Measurements from ENCODE around the gene HBP1. TPM values are rescaled to one million over a fixed set of nuclear protein-coding genes. Genes with fewer than 3 reads are reported as not detected.

Gene HBP1
- total and polyA plus RNA-seq, 2 of the 4 experiments (the other 2 are of a cell fraction), result 27.1 to 69.9 TPM

- in situ Hi-C loops (cut with MboI; ENCODE audit: low sequenced_read_pairs), result no loop called here
Observed at GRCh38 chr7:107219563-107220244, 50.9 kb downstream of the HBP1 start.

More at GRCh38 chr7:107219563-107220244, 50.9 kb downstream of the HBP1 start:
- Histone ChIP-seq H3K4me1 (ENCODE audit: control insufficient read depth, insufficient read depth, low read length) (peaks cover 3% of the 10 kb centered on the region; the same call in 1 of the 2 replicates), H3K27ac (ENCODE audit: insufficient read depth, low read length) (no peak overlapping the region), H4K91ac (ENCODE audit: insufficient read depth, low read depth, low read length) (no peak overlapping the region), H3K56ac (ENCODE audit: extremely low read depth, insufficient read depth, low read length) (no peak overlapping the region), H2BK20ac (ENCODE audit: low read depth, low read length) (no peak overlapping the region), H3K9ac (ENCODE audit: low read depth, low read length) (no peak overlapping the region), H2AFZ (replicated peaks; ENCODE audit: low read length, poor library complexity) (no peak overlapping the region), H3K14ac (replicated peaks; ENCODE audit: low read depth, low read length) (no peak overlapping the region), H4K20me1 (ENCODE audit: insufficient read depth, low read length) (no peaks in the 10 kb centered on the region), H3K4me3 (ENCODE audit: insufficient read depth, low read depth, low read length) (no peak overlapping the region), H3K79me1 (ENCODE audit: low read depth in 1 of 2, low read length in 2 of 2) (peaks cover 0 to 4% of the 10 kb centered on the region in 2 experiments; a peak in 1 of 4 replicates), H3K36me3 (ENCODE audit: control insufficient read depth, insufficient read depth, low read length) (no peaks in the 10 kb centered on the region; the same call in 1 of the 2 replicates), H2BK120ac (ENCODE audit: low read depth, low read length) (no peak overlapping the region), H2AK5ac (ENCODE audit: low read depth, low read length) (no peak overlapping the region), H3K23ac (ENCODE audit: low read depth, low read length) (no peak overlapping the region), H3K9me1 (ENCODE audit: insufficient read depth, low read length) (peaks cover 6% of the 10 kb centered on the region), H2BK5ac (ENCODE audit: low read depth, low read length, poor library complexity, severe bottlenecking) (no peak overlapping the region), H3K9me3 (ENCODE audit: control insufficient read depth, insufficient read depth, low read length) (no peaks in the 10 kb centered on the region; the same call in 1 of the 2 replicates), H3K4me2 (ENCODE audit: low read depth, low read length) (no peak overlapping the region), H3K18ac (ENCODE audit: low read depth, low read length) (no peak overlapping the region), H4K8ac (ENCODE audit: low read depth in 2 of 2, low read length in 2 of 2) (no peak overlapping the region), H3K4ac (ENCODE audit: low read depth, low read length) (no peak overlapping the region), H2AK9ac (replicated peaks; ENCODE audit: low read depth, low read length, poor library complexity) (no peak overlapping the region), H2BK15ac (ENCODE audit: low read depth, low read length) (no peak overlapping the region), H3K27me3 (ENCODE audit: control insufficient read depth, insufficient read depth, low read length) (no peaks in the 10 kb centered on the region), H4K5ac (ENCODE audit: low read depth, low read length) (no peak overlapping the region)
- ATAC-seq (ENCODE audit: low read depth) (no peak), DNase-seq (no peak)
- no TSS peak for BruUV-seq (replicated peaks)
- no CpG with 5 or more reads among the region's 2 CpGs for WGBS, 2 experiments (ENCODE audit: extremely low coverage in 2 of 2, insufficient read length in 1 of 2)
- ChIA-PET POLR2A (ENCODE audit: unreplicated experiment) (no interaction called here), CTCF (no interaction called here)
- TF ChIP-seq USF2 (IDR thresholded peaks at IDR 0.05; ENCODE audit: low read depth, low read length), result no peak
- TF ChIP-seq CEBPB (IDR thresholded peaks at IDR 0.05; ENCODE audit: low read depth, low read length), result peak; percentile 78
- dilution Hi-C loops (cut with HindIII; ENCODE audit: low sequenced_read_pairs, unreplicated experiment) (no loop called here), intact Hi-C loops (cut with micrococcal nuclease) (no loop called here)

Measured in IMR-90 (cell line).